ENCODE measurements around the gene ZBTB49. TPM values are rescaled to one million over a fixed set of nuclear protein-coding genes. Genes with fewer than 3 reads are reported as not detected.
"Not testable (repeated sequence)": the region's sequence is repeated elsewhere in the genome, so short reads cannot be mapped to it uniquely, and the experiment has no call there.

Gene ZBTB49
- total RNA-seq, 2 experiments from 2014 or later: 7.9 to 8.3 TPM

DNA sequence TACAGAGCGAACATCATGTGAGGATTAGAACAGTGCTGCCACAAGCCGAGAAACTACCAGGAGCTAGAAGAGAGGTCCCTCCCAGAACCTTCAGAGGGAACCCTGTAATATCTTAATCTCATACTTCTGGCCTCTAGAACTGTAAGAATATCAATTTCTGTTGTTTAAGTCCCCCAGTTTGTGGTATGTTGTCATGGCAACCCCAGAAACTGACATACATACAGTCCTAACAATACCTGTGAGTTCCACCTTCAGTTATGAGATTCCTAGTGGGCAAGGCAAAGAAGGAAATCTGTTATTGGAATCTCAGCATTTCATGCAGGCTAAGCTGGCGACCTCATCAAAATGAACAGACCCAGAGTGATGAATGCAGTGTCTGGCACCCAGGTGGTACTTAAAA, 42.5 kb downstream of the ZBTB49 start:
- POLR2A ChIA-PET: no interaction called here

DNA sequence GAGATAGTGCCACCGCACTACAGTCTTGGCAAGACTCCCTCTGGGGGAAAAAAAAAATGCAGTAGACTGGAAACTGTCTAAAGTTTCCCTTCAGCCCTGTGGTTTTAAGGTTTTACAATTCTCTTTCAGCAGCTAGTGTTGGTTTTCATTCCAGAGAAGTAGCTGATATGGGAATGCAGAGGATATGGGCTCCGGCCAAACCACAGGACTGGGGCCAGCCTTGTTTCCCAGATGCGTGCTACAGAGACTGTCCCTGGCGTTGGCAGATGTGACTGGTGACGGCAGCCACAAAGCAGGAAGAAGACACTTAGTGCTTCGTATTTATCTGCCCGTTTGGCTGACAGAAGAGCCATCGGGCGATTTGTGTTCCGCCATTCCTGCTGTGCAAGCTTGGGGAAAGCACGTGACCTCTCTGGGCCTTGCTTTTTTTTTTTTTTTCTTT, 43.2 kb downstream of the ZBTB49 start:
- Mint-ChIP-seq H3K36me3 (ENCODE audit: low read depth) (no peaks in the 10 kb centered on the region), H3K27ac (no peak overlapping the region), H3K27me3 (no peaks in the 10 kb centered on the region), H3K4me3 (no peak overlapping the region), H3K9me3 (no peaks in the 10 kb centered on the region), H3K4me1 (peaks cover 7% of the 10 kb centered on the region)
- POLR2A ChIA-PET: no interaction called here
- no peak for DNase-seq
- CTCF ChIA-PET: interaction anchor here (1.2 kb wide), 1 partner anchor 78 kb away, joined by 3 read pairs; no protein-coding TSS in a partner anchor

More for the DNA sequence above, 42.5 kb downstream of the ZBTB49 start:
- no peaks in the 10 kb centered on the region for H3K27me3 Mint-ChIP-seq
- H3K9me3 Mint-ChIP-seq: no peaks in the 10 kb centered on the region
- H3K4me1 Mint-ChIP-seq: peaks cover 7% of the 10 kb centered on the region
- H3K4me3 Mint-ChIP-seq: no peak overlapping the region
- DNase-seq: no peak
- CTCF ChIA-PET: interaction anchor here (0.8 kb wide), 1 partner anchor 72 kb away, joined by 3 read pairs; no protein-coding TSS in a partner anchor
- no peaks in the 10 kb centered on the region for H3K36me3 Mint-ChIP-seq (ENCODE audit: low read depth)
- no peak overlapping the region for H3K27ac Mint-ChIP-seq

DNA sequence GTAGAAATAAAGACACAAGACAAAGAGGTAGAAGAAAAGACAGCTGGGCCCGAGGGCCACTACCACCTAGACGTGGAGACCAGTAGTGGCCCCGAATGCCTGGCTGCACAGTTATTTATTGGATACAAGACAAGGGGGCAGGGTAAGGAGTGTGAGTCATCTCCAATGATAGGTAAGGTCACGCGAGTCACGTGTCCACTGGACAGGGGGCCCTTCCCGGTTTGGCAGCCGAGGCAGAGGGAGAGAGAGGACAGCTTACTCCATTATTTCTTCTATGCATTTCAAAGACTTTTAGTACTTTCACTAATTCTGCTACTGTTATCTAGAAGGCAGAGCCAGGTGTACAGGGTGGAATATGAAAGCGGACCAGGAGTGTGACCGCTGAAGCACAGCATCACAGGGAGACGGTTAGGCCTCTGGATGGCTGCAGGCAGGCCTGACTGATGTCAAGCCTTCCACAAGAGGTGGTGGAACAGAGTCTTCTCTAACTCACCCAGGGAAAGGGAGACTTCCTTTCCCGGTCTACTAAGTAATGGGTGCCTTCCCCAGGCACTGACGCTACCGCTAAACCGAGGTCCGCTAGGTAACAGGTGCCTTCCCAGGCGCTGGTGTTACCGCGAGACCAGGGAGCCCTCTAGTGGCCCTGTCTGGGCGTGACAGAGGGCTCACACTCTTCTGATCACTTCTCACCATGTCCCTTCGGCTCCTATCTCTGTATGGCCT, 44.9 kb downstream of the ZBTB49 start:
- peak; percentile 81 for DNase-seq
- H3K4me3 Mint-ChIP-seq: no peak overlapping the region
- ChIA-PET POLR2A (no interaction called here), CTCF (interaction anchor here (1.2 to 1.5 kb wide), 2 partner anchors 15 to 70 kb away, joined by 3 read pairs; no protein-coding TSS in a partner anchor)
- no peaks in the 10 kb centered on the region for H3K9me3 Mint-ChIP-seq
- H3K27ac Mint-ChIP-seq: peak overlapping the region; percentile 79
- H3K27me3 Mint-ChIP-seq: no peaks in the 10 kb centered on the region
- H3K36me3 Mint-ChIP-seq (ENCODE audit: low read depth): no peaks in the 10 kb centered on the region
- peaks cover 7% of the 10 kb centered on the region for H3K4me1 Mint-ChIP-seq

DNA sequence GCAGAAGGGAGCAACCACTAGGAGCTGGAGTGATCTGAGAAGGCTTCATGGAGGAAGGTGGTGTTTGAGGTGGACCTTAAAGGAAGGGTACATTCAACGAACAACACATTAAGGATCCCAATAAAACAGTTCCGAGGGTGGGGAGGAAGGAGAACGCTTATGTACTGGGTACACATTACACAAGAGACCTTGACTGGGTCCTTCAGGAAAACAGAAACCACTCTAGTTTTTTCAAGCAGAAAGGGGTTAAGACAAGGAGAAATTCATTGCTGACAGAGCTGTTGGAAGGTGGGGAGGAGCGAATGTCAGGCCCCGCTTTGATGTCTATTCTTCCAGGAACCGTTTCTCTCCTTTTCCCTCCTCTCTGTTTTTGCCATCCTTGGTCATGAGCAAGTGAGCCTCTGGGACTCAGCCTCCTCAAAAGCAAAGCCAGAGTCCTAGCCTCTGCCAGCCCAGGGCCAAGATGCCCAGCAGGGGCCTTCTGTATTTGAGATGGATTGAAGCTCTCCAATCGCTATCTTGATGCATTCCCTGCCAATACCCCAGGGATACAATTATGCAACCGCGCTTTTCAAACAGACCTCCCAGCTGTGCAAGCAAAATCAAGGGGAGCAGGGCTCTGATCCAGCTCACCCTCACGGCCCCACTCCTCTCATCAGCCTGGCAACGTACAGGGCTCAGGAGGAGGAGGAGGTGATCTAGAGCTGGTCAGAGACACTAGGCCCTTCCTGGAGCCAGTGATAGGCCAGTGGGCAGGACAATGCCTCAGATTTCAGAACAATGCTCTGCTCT, 48.4 kb downstream of the ZBTB49 start:
- no peaks in the 10 kb centered on the region for H3K27me3 Mint-ChIP-seq
- ChIA-PET POLR2A (no interaction called here), CTCF (interaction anchor here (1.0 kb wide), 1 partner anchor 68 kb away, joined by 3 read pairs; no protein-coding TSS in a partner anchor)
- no peaks in the 10 kb centered on the region for H3K9me3 Mint-ChIP-seq
- no peak overlapping the region for H3K27ac Mint-ChIP-seq
- DNase-seq: no peak
- H3K4me3 Mint-ChIP-seq: no peak overlapping the region
- no peaks in the 10 kb centered on the region for H3K36me3 Mint-ChIP-seq (ENCODE audit: low read depth)
- H3K4me1 Mint-ChIP-seq: peaks cover 7% of the 10 kb centered on the region

DNA sequence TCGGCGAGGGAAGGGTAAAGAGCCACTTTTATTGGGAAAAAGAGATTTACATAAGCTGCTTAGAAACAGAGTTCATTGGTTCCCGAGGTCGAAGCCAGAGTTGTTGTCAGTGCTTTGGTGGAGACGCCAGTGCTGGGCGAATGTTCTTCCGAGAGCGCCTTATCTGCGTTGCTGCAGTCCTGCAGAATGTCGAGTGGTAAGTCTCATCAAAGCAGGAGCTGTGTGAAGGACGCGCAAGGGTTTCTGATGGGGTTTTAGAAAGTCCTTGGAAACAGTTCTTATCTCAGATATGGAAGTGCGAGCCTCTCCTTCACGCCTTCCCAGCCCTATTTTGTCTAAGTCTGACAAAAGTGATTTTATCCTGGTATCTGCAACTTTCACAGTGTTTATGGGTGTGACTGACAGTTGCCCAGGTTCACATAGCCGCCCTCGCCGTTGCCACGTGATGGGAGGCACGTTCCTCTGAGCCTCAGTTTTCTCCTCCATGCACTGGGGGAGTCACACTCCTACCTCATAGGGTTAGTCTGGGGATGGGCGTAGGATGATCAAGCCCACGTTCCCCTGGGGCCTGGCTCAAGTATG, 49.5 kb downstream of the ZBTB49 start:
- peaks cover 7% of the 10 kb centered on the region for H3K4me1 Mint-ChIP-seq
- no peak overlapping the region for H3K27ac Mint-ChIP-seq
- no peak for DNase-seq
- CTCF ChIA-PET: interaction anchor here (1.0 kb wide), 1 partner anchor 70 kb away, joined by 3 read pairs; no protein-coding TSS in a partner anchor
- H3K27me3 Mint-ChIP-seq: no peaks in the 10 kb centered on the region
- POLR2A ChIA-PET: no interaction called here
- no peaks in the 10 kb centered on the region for H3K36me3 Mint-ChIP-seq (ENCODE audit: low read depth)
- no peaks in the 10 kb centered on the region for H3K9me3 Mint-ChIP-seq
- H3K4me3 Mint-ChIP-seq: no peak overlapping the region

DNA sequence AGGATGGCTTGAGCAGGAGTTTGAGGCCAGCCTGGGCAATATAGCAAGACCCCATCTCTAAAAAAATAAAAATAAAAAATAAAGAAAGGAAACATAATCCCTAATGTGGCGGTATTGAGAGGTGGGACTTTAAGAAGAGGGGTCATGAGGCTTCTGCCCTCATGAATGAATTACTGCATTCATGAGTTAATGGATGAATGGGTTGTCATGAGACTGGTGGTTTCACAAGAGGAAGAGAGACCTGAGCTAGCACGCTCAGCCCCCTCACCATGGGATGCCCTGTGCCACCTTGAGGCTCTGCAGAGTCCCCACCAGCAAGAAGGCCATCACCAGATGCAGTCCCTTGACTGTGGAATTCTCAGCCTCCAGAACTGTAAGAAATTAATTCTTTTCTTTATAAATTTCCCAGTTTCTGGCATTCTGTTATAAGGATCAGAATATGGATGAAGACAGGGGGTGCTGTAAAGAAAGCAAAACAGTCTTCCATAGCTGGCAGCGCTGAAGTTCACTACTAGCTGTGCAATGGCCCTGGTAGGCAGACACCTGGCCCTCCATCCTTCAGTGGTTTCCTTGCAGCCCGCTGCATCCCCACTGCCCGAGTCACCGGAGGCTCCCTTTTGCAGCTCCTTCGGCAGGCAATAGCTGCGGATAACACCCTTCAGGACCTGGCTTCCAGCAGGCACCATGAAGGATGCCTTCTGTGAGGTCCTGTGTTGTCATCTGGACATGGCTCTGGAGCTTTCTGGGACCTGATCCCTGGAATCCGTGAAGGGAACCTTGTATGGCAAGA, 52.0 kb downstream of the ZBTB49 start:
- Mint-ChIP-seq H3K9me3 (peaks cover 2% of the 10 kb centered on the region), H3K27ac (no peak overlapping the region), H3K36me3 (ENCODE audit: low read depth) (peaks cover 2% of the 10 kb centered on the region), H3K27me3 (no peaks in the 10 kb centered on the region), H3K4me3 (no peak overlapping the region), H3K4me1 (peaks cover 2% of the 10 kb centered on the region)
- no peak for DNase-seq
- ChIA-PET POLR2A (no interaction called here), CTCF (no interaction called here)

DNA sequence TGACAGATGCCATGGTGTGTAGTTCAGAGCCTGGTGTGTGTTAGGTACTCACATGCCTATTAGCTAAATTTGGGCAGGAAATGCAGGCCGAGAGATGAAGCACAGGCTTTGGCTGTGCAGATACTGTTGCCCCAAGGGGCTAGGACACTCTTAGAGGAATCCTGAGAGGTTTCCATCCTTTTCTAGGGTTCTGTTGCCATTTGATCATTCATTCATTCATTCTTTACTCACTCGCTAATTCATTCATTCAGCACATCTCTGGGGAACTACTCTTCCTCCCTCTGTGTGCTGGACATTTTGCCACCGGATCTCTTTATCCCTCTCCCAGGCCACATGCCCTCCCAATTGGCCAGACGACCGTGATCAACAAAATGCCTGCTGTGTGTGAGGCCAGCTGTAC, 53.0 kb downstream of the ZBTB49 start:
- ChIA-PET POLR2A (no interaction called here), CTCF (no interaction called here)
- peaks cover 10% of the 10 kb centered on the region for H3K9me3 Mint-ChIP-seq
- no peak overlapping the region for H3K27ac Mint-ChIP-seq
- peaks cover 10% of the 10 kb centered on the region for H3K36me3 Mint-ChIP-seq (ENCODE audit: low read depth)
- no peak overlapping the region for H3K4me3 Mint-ChIP-seq
- no peak for DNase-seq
- peaks cover 11% of the 10 kb centered on the region for H3K4me1 Mint-ChIP-seq
- H3K27me3 Mint-ChIP-seq: no peaks in the 10 kb centered on the region

DNA sequence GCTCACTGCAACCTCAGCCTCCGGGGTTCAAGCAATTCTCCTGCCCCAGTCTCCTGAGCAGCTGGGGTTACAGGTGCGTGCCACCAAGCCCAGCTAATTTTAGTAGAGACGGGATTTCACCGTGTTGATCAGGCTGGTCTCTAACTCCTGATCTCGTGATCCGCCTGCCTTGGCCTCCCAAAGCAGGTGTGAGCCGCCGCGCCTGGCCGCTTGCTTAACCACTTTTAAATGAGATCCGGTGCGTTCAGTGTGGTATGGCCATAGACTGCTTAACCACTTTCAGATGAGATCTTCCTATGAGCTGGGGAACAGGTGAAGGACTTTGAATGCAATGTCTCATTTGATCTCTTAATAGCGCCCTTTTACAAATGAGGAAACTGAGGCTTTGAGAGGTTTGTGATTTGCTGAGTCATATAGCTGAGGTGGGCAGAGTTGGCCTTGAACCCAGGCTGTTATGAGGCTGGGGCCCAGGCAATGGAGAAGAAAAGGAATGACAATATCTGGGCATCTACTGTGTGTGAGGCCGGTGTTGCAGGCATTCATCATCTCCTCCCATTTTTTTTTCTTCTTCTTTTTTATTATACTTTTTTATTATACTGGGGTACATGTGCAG, 55.0 kb downstream of the ZBTB49 start:
- H3K4me1 Mint-ChIP-seq: peaks cover 28% of the 10 kb centered on the region

DNA sequence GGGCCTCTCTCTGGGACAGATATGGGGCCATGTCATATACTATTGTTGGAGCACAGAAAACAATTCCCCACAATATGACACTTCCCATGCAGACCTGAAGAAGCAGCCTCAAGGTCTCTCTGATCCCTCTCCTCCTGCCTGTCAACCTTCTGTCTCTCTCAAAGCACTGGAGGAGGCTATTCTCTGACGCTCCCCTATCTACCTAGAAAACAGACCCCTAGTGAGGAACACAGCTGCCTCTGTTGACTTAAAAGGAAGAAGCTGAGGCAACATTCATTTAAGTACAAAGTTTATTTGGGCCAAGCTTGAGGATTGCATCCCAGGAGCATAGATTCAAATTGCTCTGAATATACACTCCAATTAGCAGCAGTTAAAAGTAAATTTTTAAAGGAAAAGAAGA, 57.5 kb downstream of the ZBTB49 start:
- peaks cover 28% of the 10 kb centered on the region for H3K4me1 Mint-ChIP-seq
- POLR2A ChIA-PET: no interaction called here

More for the DNA sequence above, 55.0 kb downstream of the ZBTB49 start:
- Mint-ChIP-seq H3K27ac (peak overlapping the region; percentile 57), H3K9me3 (peaks cover 23% of the 10 kb centered on the region), H3K27me3 (no peaks in the 10 kb centered on the region), H3K4me3 (no peak overlapping the region), H3K36me3 (ENCODE audit: low read depth) (peaks cover 28% of the 10 kb centered on the region)
- ChIA-PET CTCF (no interaction called here), POLR2A (no interaction called here)
- DNase-seq: no peak

DNA sequence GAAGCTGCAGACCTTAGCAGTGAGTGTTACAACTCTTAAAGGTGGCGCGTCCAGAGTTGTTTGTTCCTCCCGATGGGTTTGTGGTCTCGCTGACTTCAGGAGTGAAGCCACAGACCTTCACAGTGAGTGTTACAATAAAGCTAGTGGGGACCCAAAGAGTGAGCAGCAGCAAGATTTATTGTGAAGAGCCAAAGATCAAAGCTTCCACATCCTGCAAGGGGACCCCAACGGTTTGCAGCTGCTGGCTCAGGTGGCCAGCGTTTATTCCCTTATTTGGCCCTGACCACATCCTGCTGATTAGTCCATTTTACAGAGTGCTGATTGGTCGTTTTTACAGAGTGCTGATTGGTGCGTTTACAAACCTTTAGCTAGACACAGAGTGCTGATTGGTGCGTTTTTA, 58.5 kb downstream of the ZBTB49 start:
- ChIA-PET CTCF (interaction anchor here (1.5 kb wide), 1 partner anchor 88 kb away, joined by 3 read pairs; no protein-coding TSS in a partner anchor), POLR2A (interaction anchor here (0.6 kb wide), 1 partner anchor 50 kb away, joined by 3 read pairs; no protein-coding TSS in a partner anchor)
- H3K27ac Mint-ChIP-seq: peak overlapping the region; percentile 93
- not testable (repeated sequence) for H3K27me3 Mint-ChIP-seq
- DNase-seq: peak; percentile 77
- peaks cover 28% of the 10 kb centered on the region for H3K36me3 Mint-ChIP-seq (ENCODE audit: low read depth)
- H3K4me3 Mint-ChIP-seq: peak overlapping the region; percentile 2
- peaks cover 28% of the 10 kb centered on the region for H3K4me1 Mint-ChIP-seq
- peaks cover 29% of the 10 kb centered on the region for H3K9me3 Mint-ChIP-seq

More for the DNA sequence above, 57.5 kb downstream of the ZBTB49 start:
- Mint-ChIP-seq H3K36me3 (ENCODE audit: low read depth) (peaks cover 28% of the 10 kb centered on the region), H3K9me3 (peaks cover 24% of the 10 kb centered on the region), H3K27me3 (no peaks in the 10 kb centered on the region), H3K27ac (peak overlapping the region; percentile 93), H3K4me3 (no peak overlapping the region)
- CTCF ChIA-PET: interaction anchor here (1.5 kb wide), 1 partner anchor 87 kb away, joined by 3 read pairs; no protein-coding TSS in a partner anchor
- DNase-seq: no peak

DNA sequence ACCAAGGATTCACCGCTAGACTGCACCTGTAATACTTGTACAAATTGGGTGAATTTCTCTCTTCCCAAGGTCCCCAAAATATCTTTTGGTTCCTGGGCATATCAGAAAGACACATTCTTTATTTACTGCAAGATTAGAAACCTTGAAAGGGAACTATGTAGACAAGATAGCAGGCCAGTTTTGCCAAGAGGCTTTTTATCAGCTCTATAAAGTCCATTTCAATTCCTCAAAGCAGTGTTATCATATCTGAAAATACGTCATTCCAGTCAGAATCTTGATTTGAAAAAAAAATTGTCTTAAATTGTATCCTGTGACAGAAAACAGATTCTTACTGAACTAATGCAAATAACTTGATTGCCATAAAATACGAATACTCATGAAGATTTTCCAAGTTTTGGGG, 59.8 kb downstream of the ZBTB49 start:
- H3K27ac Mint-ChIP-seq: peak overlapping the region; percentile 9
- CTCF ChIA-PET: interaction anchor here (1.2 kb wide), 1 partner anchor 15 kb away, joined by 3 read pairs; no protein-coding TSS in a partner anchor
- H3K36me3 Mint-ChIP-seq (ENCODE audit: low read depth): peaks cover 28% of the 10 kb centered on the region
- DNase-seq: no peak
- no peaks in the 10 kb centered on the region for H3K27me3 Mint-ChIP-seq
- peaks cover 28% of the 10 kb centered on the region for H3K4me1 Mint-ChIP-seq
- H3K9me3 Mint-ChIP-seq: peaks cover 29% of the 10 kb centered on the region
- H3K4me3 Mint-ChIP-seq: no peak overlapping the region
- POLR2A ChIA-PET: no interaction called here

DNA sequence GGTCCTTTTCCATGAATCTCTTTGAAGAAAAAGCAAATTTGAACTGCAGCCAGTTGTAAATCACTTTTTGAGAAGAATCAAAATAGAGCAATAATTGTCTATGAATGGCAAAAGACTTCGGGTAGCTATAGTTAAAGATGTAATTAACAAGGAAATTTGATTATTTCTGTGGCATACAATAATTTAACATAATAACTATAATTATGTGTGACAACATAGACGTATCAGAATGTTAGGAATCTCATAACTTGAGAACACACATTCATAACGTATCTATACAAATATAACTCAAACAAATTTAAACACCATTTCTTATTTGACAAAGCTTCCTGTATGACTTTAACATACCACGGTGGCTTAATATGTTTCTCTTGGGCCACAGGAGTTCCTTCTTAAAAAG, 60.9 kb downstream of the ZBTB49 start:
- Mint-ChIP-seq H3K27me3 (no peaks in the 10 kb centered on the region), H3K27ac (no peak overlapping the region), H3K36me3 (ENCODE audit: low read depth) (peaks cover 28% of the 10 kb centered on the region), H3K4me3 (no peak overlapping the region), H3K9me3 (peaks cover 29% of the 10 kb centered on the region), H3K4me1 (peaks cover 28% of the 10 kb centered on the region)
- DNase-seq: no peak
- CTCF ChIA-PET: interaction anchor here (1.2 kb wide), 1 partner anchor 16 kb away, joined by 3 read pairs; no protein-coding TSS in a partner anchor
- POLR2A ChIA-PET: no interaction called here

Measured in activated CD4-positive, alpha-beta T cell treated with anti-CD3 and anti-CD28 coated beads, Interleukin-2, amount 10 ng/mL, durations not matched to agents 7 days and 5 days (primary cell).